ENCODE measurements around the gene CROCC2.

DNA sequence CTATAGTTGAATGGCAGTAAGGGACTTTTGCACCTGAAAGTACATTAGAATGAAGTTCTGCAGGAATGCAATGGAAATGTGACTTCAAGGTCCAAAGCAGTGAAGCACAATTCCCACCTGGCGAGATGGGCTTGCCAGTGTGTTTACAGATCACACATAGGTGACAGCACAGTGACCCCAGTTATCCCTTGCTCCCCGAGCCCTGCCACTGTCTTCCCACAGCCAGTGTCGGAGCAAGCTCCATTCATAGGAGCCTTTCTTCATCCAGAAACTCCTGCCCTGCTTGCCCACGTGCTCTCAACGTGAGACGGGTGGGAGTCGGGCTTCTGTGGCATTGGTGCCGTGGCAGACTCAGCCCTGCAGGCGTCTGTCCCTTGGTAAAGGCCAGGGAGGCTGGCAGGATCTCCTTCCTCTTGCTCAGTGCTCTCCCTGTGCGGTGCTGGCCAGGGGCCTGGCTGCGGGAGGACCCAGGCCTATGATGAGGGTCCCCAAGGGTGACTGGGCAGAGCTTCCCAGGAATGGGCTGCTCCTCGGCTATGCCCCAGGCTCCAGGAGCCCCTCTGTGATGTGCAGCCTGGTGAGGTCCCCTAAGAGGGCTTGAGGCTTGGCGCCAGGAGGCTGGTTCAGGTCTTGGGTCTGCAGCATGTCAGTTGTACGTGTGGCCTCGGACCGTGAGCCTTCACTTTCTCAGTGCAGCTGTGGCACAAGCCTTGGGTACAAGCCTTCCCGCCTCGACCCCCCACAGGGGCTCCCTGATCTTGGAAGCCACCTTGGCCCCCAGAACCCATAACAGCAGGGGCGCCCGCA, 132.4 kb downstream of the CROCC2 start:
- TF ChIP-seq, protein P1, sequence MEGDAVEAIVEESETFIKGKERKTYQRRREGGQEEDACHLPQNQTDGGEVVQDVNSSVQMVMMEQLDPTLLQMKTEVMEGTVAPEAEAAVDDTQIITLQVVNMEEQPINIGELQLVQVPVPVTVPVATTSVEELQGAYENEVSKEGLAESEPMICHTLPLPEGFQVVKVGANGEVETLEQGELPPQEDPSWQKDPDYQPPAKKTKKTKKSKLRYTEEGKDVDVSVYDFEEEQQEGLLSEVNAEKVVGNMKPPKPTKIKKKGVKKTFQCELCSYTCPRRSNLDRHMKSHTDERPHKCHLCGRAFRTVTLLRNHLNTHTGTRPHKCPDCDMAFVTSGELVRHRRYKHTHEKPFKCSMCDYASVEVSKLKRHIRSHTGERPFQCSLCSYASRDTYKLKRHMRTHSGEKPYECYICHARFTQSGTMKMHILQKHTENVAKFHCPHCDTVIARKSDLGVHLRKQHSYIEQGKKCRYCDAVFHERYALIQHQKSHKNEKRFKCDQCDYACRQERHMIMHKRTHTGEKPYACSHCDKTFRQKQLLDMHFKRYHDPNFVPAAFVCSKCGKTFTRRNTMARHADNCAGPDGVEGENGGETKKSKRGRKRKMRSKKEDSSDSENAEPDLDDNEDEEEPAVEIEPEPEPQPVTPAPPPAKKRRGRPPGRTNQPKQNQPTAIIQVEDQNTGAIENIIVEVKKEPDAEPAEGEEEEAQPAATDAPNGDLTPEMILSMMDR (IDR thresholded peaks at IDR 0.05; ENCODE audit: low read length) = no peak
- no peak for TF ChIP-seq EZH2 (IDR thresholded peaks at IDR 0.05; ENCODE audit: borderline replicate concordance, low read length)
